HepG2 (cell line): ENCODE data around the gene CAPN11. TPM values are rescaled to one million over a fixed set of nuclear protein-coding genes. Genes with fewer than 3 reads are reported as not detected.

Experiments used
- ATAC-seq: fragments of 200-7000 bp; cut with Tn5 transposase; 3 replicates; pipeline ENCODE4 v1.9.1; 2020; ENCODE audit warnings: mild to moderate bottlenecking, moderate library complexity
- BruUV-seq: library from RNA; stranded (reverse); fragments of 400-500 nt; replicated peaks from 2 replicates; lab custom pipeline; 2021; lab: Mats Ljungman, UMichigan
- CTCF ChIA-PET: fragments of 300-600 bp; formaldehyde crosslinking; extraction: SDS; loops from one replicate; lab custom pipeline; 2021; ENCODE audit warnings: low total read pairs, inconsistent platforms, low intra/inter-chr PET ratio; lab: Yijun Ruan, JAX
- POLR2A ChIA-PET: fragments of 350-600 bp; sonication (Branson Sonifier 250); formaldehyde crosslinking; loops from one replicate; lab custom pipeline; 2020; ENCODE audit warnings: antibody characterized with exemption, inconsistent platforms; lab: Yijun Ruan, JAX
- DNase-seq: peaks from one replicate; pipeline ENCODE4 v3.0.0-alpha.2; 2015; ENCODE audit warnings: low spot score
- FAIRE-seq: peaks from 3 replicates; lab custom pipeline; 2011; peaks lifted over from hg19 to GRCh38; lab: Jason Lieb, UNC
- H2AFZ ChIP-seq: one replicate; pipeline ENCODE4 v1.6.1; 2011; ENCODE audit warnings: low read length, inconsistent platforms
- H3K27ac ChIP-seq: fragments of 300-600 bp; 3 replicates; pipeline ENCODE4 v1.8.0; 2011; ENCODE audit warnings: mixed run types, mild to moderate bottlenecking, mixed read lengths, low read length, inconsistent platforms; ENCODE audit not compliant: insufficient read depth; ENCODE audit errors: extremely low read length
- H3K27me3 ChIP-seq, 2 experiments: fragments of 200-600 bp in 1 of 2; 2 replicates in 1 of 2; 3 replicates in 1 of 2; pipeline versions ENCODE4 v1.6.0 to v1.8.0; 2011; ENCODE audit warnings: low read length in 2 of 2, mild to moderate bottlenecking in 2 of 2, moderate library complexity in 2 of 2, inconsistent platforms in 1 of 2; ENCODE audit not compliant: insufficient read depth in 2 of 2, control insufficient read depth in 1 of 2
- H3K36me3 ChIP-seq, 2 experiments: fragments of 200-600 bp in 1 of 2; replicated peaks in 1 of 2; 2 replicates in 1 of 2; 3 replicates in 1 of 2; pipeline versions ENCODE4 v1.5.1 to v1.8.0; 2011; ENCODE audit warnings: low read length in 2 of 2, inconsistent platforms in 1 of 2; ENCODE audit not compliant: insufficient read depth in 2 of 2, control insufficient read depth in 1 of 2
- H3K4me1 ChIP-seq: 2 replicates; pipeline ENCODE4 v1.5.1; 2012; ENCODE audit warnings: low read length, inconsistent platforms; ENCODE audit not compliant: insufficient read depth
- H3K4me2 ChIP-seq: 2 replicates; pipeline ENCODE4 v1.6.0; 2011; ENCODE audit warnings: low read depth, low read length, inconsistent platforms
- H3K4me3 ChIP-seq, 3 experiments: fragments of 200-600 bp in 1 of 3; sonication (generic), shearing (Covaris generic) in 1 of 3; replicated peaks in 1 of 3; 2 replicates each; pipeline ENCODE4 v1.5.1; 2011 to 2016; ENCODE audit warnings: low read length in 3 of 3, inconsistent platforms in 2 of 3, low read depth in 2 of 3, mild to moderate bottlenecking in 2 of 3, control low read depth in 1 of 3, mixed read lengths in 1 of 3; ENCODE audit not compliant: insufficient read depth in 1 of 3
- H3K79me2 ChIP-seq: one replicate; pipeline ENCODE4 v1.6.1; 2011; ENCODE audit warnings: low read length, inconsistent platforms; ENCODE audit not compliant: insufficient read depth
- H3K9ac ChIP-seq: 2 replicates; pipeline ENCODE4 v1.6.0; 2011; ENCODE audit warnings: mild to moderate bottlenecking, low read depth, low read length, inconsistent platforms; ENCODE audit not compliant: insufficient read depth
- H3K9me3 ChIP-seq: 2 replicates; pipeline ENCODE4 v1.5.1; 2012; ENCODE audit warnings: mild to moderate bottlenecking, low read length
- H4K20me1 ChIP-seq: 2 replicates; pipeline ENCODE4 v1.6.0; 2011; ENCODE audit warnings: inconsistent platforms, mild to moderate bottlenecking, low read length, moderate library complexity; ENCODE audit not compliant: insufficient read depth
- BORCS8-MEF2B ChIP-seq: sonication (generic); formaldehyde crosslinking; IDR thresholded peaks from 2 replicates; pipeline ENCODE4 v1.8.0; 2022; ENCODE audit warnings: mild to moderate bottlenecking, missing genetic modification reagents
- DR1 ChIP-seq: sonication (generic); formaldehyde crosslinking; IDR thresholded peaks from 2 replicates; pipeline ENCODE4 v1.8.0; 2021; ENCODE audit warnings: mild to moderate bottlenecking, missing genetic modification reagents, inconsistent platforms
- GZF1 ChIP-seq: sonication (generic); formaldehyde crosslinking; IDR thresholded peaks from 2 replicates; pipeline ENCODE4 v1.5.1; 2020; ENCODE audit warnings: mild to moderate bottlenecking, missing genetic modification reagents
- MED13 ChIP-seq: sonication (generic); formaldehyde crosslinking; IDR thresholded peaks from 2 replicates; pipeline ENCODE4 v1.5.0; 2020; ENCODE audit warnings: missing genetic modification reagents
- POLR2A ChIP-seq, 2 experiments: IDR thresholded peaks; 2 replicates each; pipeline ENCODE4 v1.6.1; 2011; ENCODE audit warnings: low read depth in 2 of 2, low read length in 2 of 2, mild to moderate bottlenecking in 1 of 2, moderate library complexity in 1 of 2; ENCODE audit not compliant: insufficient read depth in 1 of 2
- RBM22 ChIP-seq: fragments of 200-400 bp; formaldehyde crosslinking; optimal IDR thresholded peaks from 2 replicates; pipeline ENCODE3; 2017; ENCODE audit warnings: mild to moderate bottlenecking, low read length, moderate library complexity
- SOX5 ChIP-seq: IDR thresholded peaks from 2 replicates; pipeline ENCODE4 v1.6.1; 2016; ENCODE audit warnings: borderline replicate concordance
- SP4 ChIP-seq: sonication (generic); formaldehyde crosslinking; IDR thresholded peaks from 2 replicates; pipeline ENCODE4 v1.8.1; 2023; ENCODE audit warnings: mild to moderate bottlenecking, missing genetic modification reagents
- TMF1 ChIP-seq: sonication (generic); formaldehyde crosslinking; IDR thresholded peaks from 2 replicates; pipeline ENCODE4 v1.8.1; 2022; ENCODE audit warnings: low read depth, missing genetic modification reagents
- ZC3H13 ChIP-seq: sonication (generic); formaldehyde crosslinking; IDR thresholded peaks from 2 replicates; pipeline ENCODE4 v1.8.1; 2023; ENCODE audit warnings: mild to moderate bottlenecking, missing genetic modification reagents, moderate library complexity
- ZC3H4 ChIP-seq: sonication (generic); formaldehyde crosslinking; IDR thresholded peaks from 2 replicates; pipeline ENCODE4 v1.4.0; 2020; ENCODE audit warnings: missing genetic modification reagents, borderline replicate concordance
- ZNF891 ChIP-seq: sonication (generic); formaldehyde crosslinking; IDR thresholded peaks from 2 replicates; pipeline ENCODE4 v1.5.0; 2020; ENCODE audit warnings: mild to moderate bottlenecking, missing genetic modification reagents
- WGBS: methylation state at CpG from one replicate; pipeline ENCODE4 v1.1.6; 2017; ENCODE audit warnings: low lambda C conversion rate; 5-methylcytosine and 5-hydroxymethylcytosine counted together
- in situ Hi-C: cut with HindIII; loops from 2 replicates; pipeline ENCODE4 v1.10.0; 2017; ENCODE audit warnings: low pct_unique_long_range_greater_than_20kb; ENCODE audit not compliant: extremely low pct_ligation_motif_present
- intact Hi-C: fragments of 100-400 bp; cut with micrococcal nuclease; formaldehyde crosslinking; loops from one replicate; pipeline ENCODE4 v1.10.0; 2022; ENCODE audit not compliant: unreplicated experiment
- polyA plus RNA-seq, 8 experiments: library from polyadenylated mRNA; depleted of rRNA in 3 of 8; stranded (reverse) in 7 of 8; unstranded in 1 of 8; fragments of >200 nt; fragmentation: Illumina TruSeq in 4 of 8; extraction: Trizol in 4 of 8; gene quantifications; 2 replicates each; pipeline versions ENCODE4 v1.2.1 to v1.2.3, GENCODE V29; 2011 to 2016; ENCODE audit warnings: low read depth in 4 of 8, missing spikeins in 1 of 8, mixed read lengths in 1 of 8; ENCODE audit not compliant: insufficient read depth in 1 of 8
- total RNA-seq, 5 experiments: library from RNA; depleted of rRNA; stranded (reverse); fragments of >200 nt; fragmentation: Illumina TruSeq; extraction: Trizol; gene quantifications; 2 replicates each; pipeline ENCODE4 v1.2.3, GENCODE V29; 2016; ENCODE audit warnings: low read depth in 1 of 5
- TF ChIP-seq, protein P1 (sequence below), 2 experiments: fragments of 450-650 bp in 1 of 2; sonication (generic) in 1 of 2; formaldehyde crosslinking; IDR thresholded peaks; 2 replicates each; pipeline versions ENCODE4 v1.5.0 to v1.8.0; 2020 to 2022; ENCODE audit warnings: mild to moderate bottlenecking in 1 of 2, missing genetic modification reagents in 1 of 2
- TF ChIP-seq, protein P2 (sequence below): sonication (generic); formaldehyde crosslinking; conservative IDR thresholded peaks from 2 replicates; pipeline ENCODE4 v1.4.0; 2020; ENCODE audit warnings: missing genetic modification reagents
- TF ChIP-seq, protein P3 (sequence below): sonication (generic); formaldehyde crosslinking; IDR thresholded peaks from 2 replicates; pipeline ENCODE4 v1.4.0; 2020; ENCODE audit warnings: mild to moderate bottlenecking, missing genetic modification reagents

Gene CAPN11
- total and polyA plus RNA-seq, 2 of the 13 experiments (the other 11 are each of a cell fraction or from before 2014, with no cell fraction given) = 0.07 to 0.11 TPM

DNA sequence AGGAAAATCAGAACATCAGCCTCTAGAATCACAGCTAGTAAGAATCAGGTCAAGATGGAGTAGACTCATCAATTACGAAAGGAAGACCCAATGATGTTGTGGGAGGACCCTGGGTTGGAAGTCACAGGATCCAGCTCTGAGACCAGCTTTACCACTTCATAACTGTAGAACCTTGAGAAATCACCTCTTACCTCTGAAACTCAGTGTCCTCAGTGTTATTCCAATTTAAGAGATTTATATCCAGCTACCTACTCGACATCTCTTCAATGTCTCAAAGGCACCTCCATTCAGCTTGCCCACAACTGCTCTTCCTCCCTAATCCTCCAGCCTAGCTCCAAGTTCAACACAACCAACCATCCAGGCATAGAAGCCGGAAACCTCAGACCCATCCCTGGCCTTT, 47.7 kb upstream of the CAPN11 start:
- ChIA-PET CTCF (no interaction called here), POLR2A (interaction anchor here (1.4 to 2.5 kb wide), 9 partner anchors 10 to 481 kb away, joined by 3 to 27 read pairs (median 16); partner anchors contain the start of genes GTPBP2, HSP90AB1, MRPL14 and SLC35B2)

More for the DNA sequence above, 47.7 kb upstream of the CAPN11 start:
- intact Hi-C loops (loop anchor here (5.0 kb wide), 1 partner anchor 126 kb away; no protein-coding TSS in a partner anchor), in situ Hi-C loops (no loop called here)
- 98% methylated on average over 3 of the region's 3 CpGs for WGBS
- FAIRE-seq (no peak), ATAC-seq (no peak), DNase-seq (no peak)
- H3K9ac ChIP-seq = no peak overlapping the region
- H3K4me3 ChIP-seq = no peak overlapping the region
- peaks cover 6% of the 10 kb centered on the region; the same call in 1 of the 2 replicates for H4K20me1 ChIP-seq
- no peak overlapping the region for H2AFZ ChIP-seq
- H3K9me3 ChIP-seq = no peaks in the 10 kb centered on the region
- peaks cover 38% of the 10 kb centered on the region for H3K79me2 ChIP-seq
- no peaks in the 10 kb centered on the region for H3K27me3 ChIP-seq
- peaks cover 34 to 77% of the 10 kb centered on the region in 2 experiments for H3K36me3 ChIP-seq
- BruUV-seq = TSS peak; percentile 29
- peaks cover 74% of the 10 kb centered on the region for H3K4me1 ChIP-seq
- H3K4me2 ChIP-seq = no peak overlapping the region
- peak overlapping the region; percentile 63 for H3K27ac ChIP-seq
- TF ChIP-seq RBM22 = peak; percentile 70
- TF ChIP-seq SP4 (CRISPR knock-in tag) = 0 out of 2 replicates have a peak, but pooled peaks have one; percentile 9
- 0 out of 2 replicates have a peak, but pooled peaks have one; percentile 13 for TF ChIP-seq GZF1 (CRISPR knock-in tag)
- TF ChIP-seq TMF1 (CRISPR knock-in tag) = no peak
- TF ChIP-seq DR1 (CRISPR knock-in tag) = no peak
- TF ChIP-seq ZC3H13 (CRISPR knock-in tag) = peak; percentile 67; the same call in 1 of the 2 replicates
- TF ChIP-seq, protein P1, sequence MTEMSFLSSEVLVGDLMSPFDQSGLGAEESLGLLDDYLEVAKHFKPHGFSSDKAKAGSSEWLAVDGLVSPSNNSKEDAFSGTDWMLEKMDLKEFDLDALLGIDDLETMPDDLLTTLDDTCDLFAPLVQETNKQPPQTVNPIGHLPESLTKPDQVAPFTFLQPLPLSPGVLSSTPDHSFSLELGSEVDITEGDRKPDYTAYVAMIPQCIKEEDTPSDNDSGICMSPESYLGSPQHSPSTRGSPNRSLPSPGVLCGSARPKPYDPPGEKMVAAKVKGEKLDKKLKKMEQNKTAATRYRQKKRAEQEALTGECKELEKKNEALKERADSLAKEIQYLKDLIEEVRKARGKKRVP (CRISPR knock-in tag; IDR thresholded peaks at IDR 0.05) = 0 out of 4 replicates have a peak, but pooled peaks of 1 of the 2 experiments have one; percentile 20
- TF ChIP-seq ZNF891 (CRISPR knock-in tag) = no peak
- TF ChIP-seq ZC3H4 (CRISPR knock-in tag) = no peak
- TF ChIP-seq, protein P2, sequence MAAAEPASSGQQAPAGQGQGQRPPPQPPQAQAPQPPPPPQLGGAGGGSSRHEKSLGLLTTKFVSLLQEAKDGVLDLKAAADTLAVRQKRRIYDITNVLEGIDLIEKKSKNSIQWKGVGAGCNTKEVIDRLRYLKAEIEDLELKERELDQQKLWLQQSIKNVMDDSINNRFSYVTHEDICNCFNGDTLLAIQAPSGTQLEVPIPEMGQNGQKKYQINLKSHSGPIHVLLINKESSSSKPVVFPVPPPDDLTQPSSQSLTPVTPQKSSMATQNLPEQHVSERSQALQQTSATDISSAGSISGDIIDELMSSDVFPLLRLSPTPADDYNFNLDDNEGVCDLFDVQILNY = no peak
- 0 out of 4 replicates have a peak, but pooled peaks of 1 of the 2 experiments have one; percentile 4 for TF ChIP-seq POLR2A (IDR thresholded peaks at IDR 0.05; ENCODE audit: insufficient read depth in 1 of 2, low read depth in 2 of 2, low read length in 2 of 2)
- 0 out of 2 replicates have a peak, but pooled peaks have one; percentile 38 for TF ChIP-seq BORCS8-MEF2B (CRISPR knock-in tag)
- TF ChIP-seq, protein P3, sequence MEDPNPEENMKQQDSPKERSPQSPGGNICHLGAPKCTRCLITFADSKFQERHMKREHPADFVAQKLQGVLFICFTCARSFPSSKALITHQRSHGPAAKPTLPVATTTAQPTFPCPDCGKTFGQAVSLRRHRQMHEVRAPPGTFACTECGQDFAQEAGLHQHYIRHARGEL (CRISPR knock-in tag) = no peak
- no peak for TF ChIP-seq MED13 (CRISPR knock-in tag)
- TF ChIP-seq SOX5 = no peak
